Thyroid gland (tissue), 4 donors: ENCODE results near the gene KRTAP29-1.

Experiments
- POLR2A ChIP-seq, 2 donors: fragments of 450-650 bp; IDR thresholded peaks; one replicate each; pipeline ENCODE4 v1.6.1; 2017; ENCODE audit warnings: antibody characterized with exemption in 2 of 2, mild to moderate bottlenecking in 2 of 2, moderate library complexity in 1 of 2
- TF ChIP-seq, protein P1 (sequence below), 6 experiments: fragments of 200-600 bp in 3 of 6; fragments of 450-650 bp in 3 of 6; sonication (generic) in 3 of 6; IDR thresholded peaks; one replicate each; pipeline ENCODE4 v1.5.1; 2016 to 2019; ENCODE audit warnings: antibody characterized with exemption in 6 of 6, mild to moderate bottlenecking in 2 of 6, inconsistent platforms in 1 of 6, moderate library complexity in 1 of 6

DNA sequence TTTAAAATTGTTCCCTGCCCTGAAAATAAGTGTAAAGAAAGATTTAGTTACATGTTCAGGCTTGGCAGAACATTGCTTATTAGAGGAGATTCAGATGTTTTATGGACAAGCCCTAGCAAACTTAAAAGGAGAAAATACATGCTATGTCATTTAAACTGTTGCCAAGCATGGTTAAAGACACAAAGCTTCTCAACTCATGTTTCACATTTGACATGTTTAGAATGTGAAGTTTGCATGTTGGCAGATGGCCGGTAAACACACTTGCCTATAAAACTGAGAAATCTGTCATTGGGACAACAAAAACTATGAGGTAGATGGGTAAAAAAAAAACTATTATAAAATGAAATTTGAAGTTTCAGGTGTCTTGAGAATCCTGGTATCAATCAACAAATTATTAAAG lies 5.8 kb downstream of the KRTAP29-1 start:
- TF ChIP-seq, protein P1, sequence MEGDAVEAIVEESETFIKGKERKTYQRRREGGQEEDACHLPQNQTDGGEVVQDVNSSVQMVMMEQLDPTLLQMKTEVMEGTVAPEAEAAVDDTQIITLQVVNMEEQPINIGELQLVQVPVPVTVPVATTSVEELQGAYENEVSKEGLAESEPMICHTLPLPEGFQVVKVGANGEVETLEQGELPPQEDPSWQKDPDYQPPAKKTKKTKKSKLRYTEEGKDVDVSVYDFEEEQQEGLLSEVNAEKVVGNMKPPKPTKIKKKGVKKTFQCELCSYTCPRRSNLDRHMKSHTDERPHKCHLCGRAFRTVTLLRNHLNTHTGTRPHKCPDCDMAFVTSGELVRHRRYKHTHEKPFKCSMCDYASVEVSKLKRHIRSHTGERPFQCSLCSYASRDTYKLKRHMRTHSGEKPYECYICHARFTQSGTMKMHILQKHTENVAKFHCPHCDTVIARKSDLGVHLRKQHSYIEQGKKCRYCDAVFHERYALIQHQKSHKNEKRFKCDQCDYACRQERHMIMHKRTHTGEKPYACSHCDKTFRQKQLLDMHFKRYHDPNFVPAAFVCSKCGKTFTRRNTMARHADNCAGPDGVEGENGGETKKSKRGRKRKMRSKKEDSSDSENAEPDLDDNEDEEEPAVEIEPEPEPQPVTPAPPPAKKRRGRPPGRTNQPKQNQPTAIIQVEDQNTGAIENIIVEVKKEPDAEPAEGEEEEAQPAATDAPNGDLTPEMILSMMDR (IDR thresholded peaks at IDR 0.05), result no peak
- no peak for TF ChIP-seq POLR2A (IDR thresholded peaks at IDR 0.05)
